ENCODE results near the gene CATSPERB.

DNA sequence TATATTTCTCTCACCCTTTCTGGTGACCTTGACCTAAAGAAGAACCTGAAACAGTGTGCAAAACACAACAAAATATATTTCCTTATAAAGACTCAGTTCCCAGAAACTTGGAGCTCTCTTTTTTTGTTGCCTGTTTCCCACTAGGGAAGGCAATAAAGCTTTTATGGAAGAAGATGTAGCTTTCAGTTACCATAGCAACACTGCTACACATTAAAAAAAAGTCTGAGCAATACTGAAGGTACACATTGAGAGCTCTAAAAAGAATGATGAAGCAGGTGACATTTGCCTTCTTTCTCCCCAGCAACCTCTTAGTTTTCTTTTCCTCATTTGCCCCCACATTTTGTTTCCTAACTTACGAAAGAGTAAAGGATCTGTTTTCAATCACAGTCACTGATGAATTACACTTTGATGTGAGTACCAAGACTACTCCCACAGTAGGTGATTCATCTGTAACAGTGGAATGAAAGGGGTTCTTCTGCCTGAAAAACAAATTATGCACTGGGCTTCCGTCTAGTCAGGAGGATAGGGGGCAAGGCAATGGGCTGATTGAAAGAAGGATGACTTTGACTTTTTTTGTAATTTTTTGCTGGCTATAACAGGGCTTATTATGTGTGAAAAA, 1.1 kb upstream of the CATSPERB start:
- TF ChIP-seq, protein P1, sequence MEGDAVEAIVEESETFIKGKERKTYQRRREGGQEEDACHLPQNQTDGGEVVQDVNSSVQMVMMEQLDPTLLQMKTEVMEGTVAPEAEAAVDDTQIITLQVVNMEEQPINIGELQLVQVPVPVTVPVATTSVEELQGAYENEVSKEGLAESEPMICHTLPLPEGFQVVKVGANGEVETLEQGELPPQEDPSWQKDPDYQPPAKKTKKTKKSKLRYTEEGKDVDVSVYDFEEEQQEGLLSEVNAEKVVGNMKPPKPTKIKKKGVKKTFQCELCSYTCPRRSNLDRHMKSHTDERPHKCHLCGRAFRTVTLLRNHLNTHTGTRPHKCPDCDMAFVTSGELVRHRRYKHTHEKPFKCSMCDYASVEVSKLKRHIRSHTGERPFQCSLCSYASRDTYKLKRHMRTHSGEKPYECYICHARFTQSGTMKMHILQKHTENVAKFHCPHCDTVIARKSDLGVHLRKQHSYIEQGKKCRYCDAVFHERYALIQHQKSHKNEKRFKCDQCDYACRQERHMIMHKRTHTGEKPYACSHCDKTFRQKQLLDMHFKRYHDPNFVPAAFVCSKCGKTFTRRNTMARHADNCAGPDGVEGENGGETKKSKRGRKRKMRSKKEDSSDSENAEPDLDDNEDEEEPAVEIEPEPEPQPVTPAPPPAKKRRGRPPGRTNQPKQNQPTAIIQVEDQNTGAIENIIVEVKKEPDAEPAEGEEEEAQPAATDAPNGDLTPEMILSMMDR (IDR thresholded peaks at IDR 0.05) = no peak
- TF ChIP-seq POLR2A (IDR thresholded peaks at IDR 0.05; ENCODE audit: low read depth) (no peak), EP300 (IDR thresholded peaks at IDR 0.05) (no peak), POLR2AphosphoS5 (IDR thresholded peaks at IDR 0.05) (no peak)

Data from esophagus muscularis mucosa (tissue), 4 donors.